AG10803 (cell line): ENCODE results near the gene ARIH1.

Experiments used
- DNase-seq: peaks from one replicate; pipeline ENCODE4 v3.0.0; 2010; ENCODE audit warnings: low read depth
- H3K4me3 ChIP-seq: 2 replicates; pipeline ENCODE4 v1.5.1; 2011; ENCODE audit warnings: mild to moderate bottlenecking, low read length, control low read depth
- TF ChIP-seq, protein P1 (sequence below): conservative IDR thresholded peaks from 2 replicates; pipeline ENCODE4 v1.5.1; 2011; ENCODE audit warnings: mild to moderate bottlenecking, low read length, control low read depth, inconsistent platforms

Gene ARIH1

DNA sequence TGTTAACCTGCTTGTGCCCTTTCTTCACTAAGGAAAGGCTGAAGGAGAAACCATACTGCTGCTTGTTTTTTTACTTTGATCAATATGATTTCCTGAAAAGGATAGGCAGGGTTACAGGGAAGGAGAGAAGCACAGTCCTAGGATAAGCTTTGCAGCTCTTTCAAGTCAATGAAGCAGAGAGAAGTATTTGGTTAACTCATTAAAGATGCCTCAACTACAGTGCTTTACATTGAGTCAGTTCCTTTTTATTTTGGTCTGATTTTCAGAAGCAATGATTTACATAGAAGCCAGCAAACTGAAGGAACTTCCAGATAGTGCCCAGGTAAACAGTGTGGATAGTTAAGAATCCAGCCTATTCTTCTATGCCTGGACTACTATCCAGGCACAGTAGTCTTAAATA is 64.8 kb downstream of the ARIH1 start:
- H3K4me3 ChIP-seq: no peak overlapping the region
- DNase-seq: no peak
- TF ChIP-seq, protein P1, sequence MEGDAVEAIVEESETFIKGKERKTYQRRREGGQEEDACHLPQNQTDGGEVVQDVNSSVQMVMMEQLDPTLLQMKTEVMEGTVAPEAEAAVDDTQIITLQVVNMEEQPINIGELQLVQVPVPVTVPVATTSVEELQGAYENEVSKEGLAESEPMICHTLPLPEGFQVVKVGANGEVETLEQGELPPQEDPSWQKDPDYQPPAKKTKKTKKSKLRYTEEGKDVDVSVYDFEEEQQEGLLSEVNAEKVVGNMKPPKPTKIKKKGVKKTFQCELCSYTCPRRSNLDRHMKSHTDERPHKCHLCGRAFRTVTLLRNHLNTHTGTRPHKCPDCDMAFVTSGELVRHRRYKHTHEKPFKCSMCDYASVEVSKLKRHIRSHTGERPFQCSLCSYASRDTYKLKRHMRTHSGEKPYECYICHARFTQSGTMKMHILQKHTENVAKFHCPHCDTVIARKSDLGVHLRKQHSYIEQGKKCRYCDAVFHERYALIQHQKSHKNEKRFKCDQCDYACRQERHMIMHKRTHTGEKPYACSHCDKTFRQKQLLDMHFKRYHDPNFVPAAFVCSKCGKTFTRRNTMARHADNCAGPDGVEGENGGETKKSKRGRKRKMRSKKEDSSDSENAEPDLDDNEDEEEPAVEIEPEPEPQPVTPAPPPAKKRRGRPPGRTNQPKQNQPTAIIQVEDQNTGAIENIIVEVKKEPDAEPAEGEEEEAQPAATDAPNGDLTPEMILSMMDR: no peak

DNA sequence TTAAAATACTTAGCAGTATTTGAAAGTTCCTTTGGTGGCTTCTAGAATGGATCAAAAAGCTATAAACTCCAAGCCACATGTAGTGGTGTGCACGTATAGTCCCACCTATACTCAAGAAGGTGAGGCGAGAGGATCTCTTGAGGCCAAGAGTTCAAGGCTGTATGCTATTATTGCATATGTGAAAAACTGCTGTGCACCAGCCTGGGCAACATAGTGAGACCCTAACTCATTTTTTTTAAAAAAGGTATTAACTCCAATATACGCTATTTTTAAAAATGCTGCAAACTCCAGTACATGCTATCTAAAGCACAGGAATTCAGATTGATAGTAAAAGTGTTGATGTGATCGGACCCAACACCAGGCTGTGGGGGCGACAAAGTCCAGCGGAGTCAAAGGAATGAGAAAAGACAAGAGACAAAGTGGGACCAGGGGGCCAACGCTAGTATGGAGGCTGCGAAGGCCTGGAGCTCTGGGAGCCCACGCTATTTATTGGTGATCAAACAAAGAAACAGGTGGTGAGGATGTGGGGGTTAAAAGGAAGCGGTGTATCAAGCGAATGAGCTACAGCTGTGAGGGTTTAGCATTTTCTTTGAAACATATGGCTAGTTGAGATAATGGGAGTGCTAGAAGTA is 66.6 kb downstream of the ARIH1 start:
- no peak for DNase-seq
- H3K4me3 ChIP-seq: no peak overlapping the region
- TF ChIP-seq, protein P1: no peak

DNA sequence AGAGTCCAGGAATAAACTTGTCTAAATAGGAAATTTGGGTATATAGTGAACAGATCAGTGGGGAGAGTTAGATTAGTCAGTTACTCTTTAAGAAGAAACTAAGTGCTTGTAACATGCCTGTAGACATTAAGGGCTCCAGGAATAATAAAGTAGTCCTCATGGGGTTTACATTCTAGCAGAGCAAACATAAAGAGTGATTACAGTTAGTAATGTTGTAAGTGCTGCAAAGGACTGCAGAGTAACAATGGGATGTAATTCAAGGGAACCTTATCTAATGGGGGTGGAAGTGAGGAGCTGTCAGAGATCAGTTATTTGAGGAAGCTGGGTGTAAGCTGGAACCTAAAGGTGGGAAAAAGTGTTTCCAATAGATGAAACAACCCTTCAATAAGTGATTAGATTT is 67.5 kb downstream of the ARIH1 start:
- no peak for DNase-seq
- no peak overlapping the region for H3K4me3 ChIP-seq
- TF ChIP-seq, protein P1: no peak

DNA sequence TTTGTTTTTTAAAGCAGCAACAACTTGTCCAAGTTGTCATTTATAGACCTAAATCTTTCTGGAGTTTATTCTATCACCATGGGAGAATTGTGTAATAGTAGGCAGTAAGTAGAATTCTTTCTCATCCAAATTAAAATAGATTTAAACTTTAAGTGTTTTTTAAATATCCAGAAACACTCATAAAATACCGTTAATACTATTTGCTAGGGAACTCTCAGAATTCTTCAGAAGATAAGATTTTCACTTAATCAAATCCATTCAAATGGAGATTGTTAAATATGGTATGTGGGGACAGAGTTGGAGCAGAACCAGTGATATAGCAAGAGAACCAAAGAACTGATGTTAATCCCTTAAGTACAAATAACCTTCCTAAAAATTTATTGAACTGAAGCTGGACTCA is 71.0 kb downstream of the ARIH1 start:
- TF ChIP-seq, protein P1: no peak
- no peak overlapping the region for H3K4me3 ChIP-seq
- no peak for DNase-seq

DNA sequence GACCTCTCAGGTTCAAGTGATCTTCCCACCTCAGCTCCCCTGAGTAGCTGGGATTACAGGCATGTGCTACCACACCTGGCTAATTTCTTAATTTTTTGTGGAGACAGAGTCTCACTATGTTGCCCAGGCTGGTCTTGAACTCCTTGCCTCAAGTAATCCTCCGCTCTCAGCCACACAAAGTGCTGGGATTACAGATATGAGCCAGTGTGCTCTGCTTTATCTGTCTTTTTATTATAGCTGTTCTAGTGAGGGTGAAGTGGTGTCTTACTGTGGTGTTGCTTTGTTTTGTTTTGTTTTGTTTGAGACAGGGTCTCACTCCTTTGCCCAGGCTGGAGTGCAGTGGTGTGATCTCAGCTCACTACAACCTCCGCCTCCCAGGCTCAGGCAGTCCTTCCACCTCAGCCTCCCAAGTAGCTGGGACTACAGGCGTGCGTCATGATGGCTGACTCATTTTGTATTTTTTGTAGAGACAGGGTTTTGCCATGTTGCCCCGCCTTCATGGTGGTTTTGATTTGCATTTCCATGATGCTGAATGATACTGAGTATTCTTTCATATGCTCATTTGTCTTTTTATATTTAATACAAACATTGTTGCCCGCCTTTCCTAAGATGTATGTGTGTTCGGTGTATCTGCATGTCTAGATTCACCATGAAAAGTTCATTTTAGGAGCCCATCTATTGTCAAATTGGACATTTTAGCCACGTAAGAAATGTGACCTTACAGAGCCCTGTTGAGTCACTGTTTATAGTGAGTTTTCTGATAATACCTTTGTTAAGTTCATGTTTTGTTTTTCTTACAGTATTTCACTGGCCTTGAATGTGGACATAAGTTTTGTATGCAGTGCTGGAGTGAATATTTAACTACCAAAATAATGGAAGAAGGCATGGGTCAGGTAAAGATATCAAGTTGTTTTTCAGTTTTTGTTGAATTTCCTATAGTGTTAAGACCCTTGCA is 80.6 kb downstream of the ARIH1 start:
- TF ChIP-seq, protein P1: no peak
- peak; percentile 6 for DNase-seq
- H3K4me3 ChIP-seq: no peak overlapping the region

DNA sequence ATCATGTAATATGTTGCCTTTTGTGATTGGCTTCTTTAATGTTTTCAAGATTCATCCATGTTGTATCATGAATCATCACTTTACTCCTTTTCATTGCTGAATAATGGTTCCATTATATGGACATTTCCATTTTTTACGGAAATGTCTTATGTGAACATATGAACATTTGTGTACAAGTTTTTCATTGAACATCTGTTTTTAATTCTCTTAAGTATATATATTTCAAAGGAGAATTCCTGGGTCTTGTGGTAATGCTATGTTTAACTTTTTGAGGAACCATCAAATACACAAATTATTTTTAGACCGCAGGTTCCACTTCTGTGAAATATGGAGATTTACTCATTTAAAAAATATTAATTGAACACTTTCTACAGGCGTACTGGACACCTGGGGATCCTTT is 85.7 kb downstream of the ARIH1 start:
- DNase-seq: no peak
- TF ChIP-seq, protein P1: no peak
- no peak overlapping the region for H3K4me3 ChIP-seq

DNA sequence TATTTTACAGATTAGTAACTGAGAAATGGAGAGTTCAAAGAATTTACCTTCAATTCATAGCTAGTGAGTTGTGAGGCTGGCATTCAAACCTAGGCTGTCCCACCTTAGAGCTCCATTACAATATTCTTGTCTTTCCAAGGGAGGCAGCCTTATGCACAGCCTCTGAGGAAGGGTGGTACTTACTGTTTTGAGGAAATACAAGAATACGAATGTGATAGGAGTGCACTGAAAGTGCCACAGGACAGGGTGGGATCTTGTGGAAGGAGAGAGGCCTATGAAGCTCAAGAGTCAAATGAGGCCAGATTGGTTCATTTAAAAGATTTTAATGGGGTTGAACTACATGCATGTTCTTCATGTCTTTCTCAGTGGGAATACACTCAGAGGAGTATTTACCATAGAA is 86.3 kb downstream of the ARIH1 start:
- TF ChIP-seq, protein P1: no peak
- DNase-seq: no peak
- H3K4me3 ChIP-seq: no peak overlapping the region
